ENCODE results near the gene PRSS3.

DNA sequence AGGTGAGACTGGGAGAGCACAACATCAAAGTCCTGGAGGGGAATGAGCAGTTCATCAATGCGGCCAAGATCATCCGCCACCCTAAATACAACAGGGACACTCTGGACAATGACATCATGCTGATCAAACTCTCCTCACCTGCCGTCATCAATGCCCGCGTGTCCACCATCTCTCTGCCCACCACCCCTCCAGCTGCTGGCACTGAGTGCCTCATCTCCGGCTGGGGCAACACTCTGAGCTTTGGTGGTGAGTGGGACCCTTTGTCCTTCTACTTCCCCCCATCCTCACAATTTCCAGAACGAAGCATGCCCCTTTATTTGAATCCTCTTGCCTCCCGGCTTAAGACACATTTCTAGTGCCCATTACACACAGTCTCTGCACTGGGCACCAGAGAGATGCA lies 2.5 kb downstream of the PRSS3 start:
- TF ChIP-seq GATA2 (IDR thresholded peaks at IDR 0.05; ENCODE audit: low read depth, low read length) (no peak), GATA3 (IDR thresholded peaks at IDR 0.05; ENCODE audit: low read depth, low read length) (no peak)

Measured in SH-SY5Y (cell line).